Astrocyte (in vitro differentiated cells and primary cell): Measurements from ENCODE around the gene CADM1.

ENCODE experiments used
- EZH2 ChIP-seq: IDR thresholded peaks from 2 replicates; pipeline ENCODE4 v1.6.1; 2012; ENCODE audit warnings: mild to moderate bottlenecking, low read length, inconsistent platforms; ENCODE audit not compliant: insufficient read depth
- TF ChIP-seq, protein P1 (sequence below): IDR thresholded peaks from 2 replicates; pipeline ENCODE4 v1.5.1; 2011; ENCODE audit warnings: low read depth, mild to moderate bottlenecking, inconsistent platforms, low read length, moderate library complexity; ENCODE audit not compliant: insufficient read depth

DNA sequence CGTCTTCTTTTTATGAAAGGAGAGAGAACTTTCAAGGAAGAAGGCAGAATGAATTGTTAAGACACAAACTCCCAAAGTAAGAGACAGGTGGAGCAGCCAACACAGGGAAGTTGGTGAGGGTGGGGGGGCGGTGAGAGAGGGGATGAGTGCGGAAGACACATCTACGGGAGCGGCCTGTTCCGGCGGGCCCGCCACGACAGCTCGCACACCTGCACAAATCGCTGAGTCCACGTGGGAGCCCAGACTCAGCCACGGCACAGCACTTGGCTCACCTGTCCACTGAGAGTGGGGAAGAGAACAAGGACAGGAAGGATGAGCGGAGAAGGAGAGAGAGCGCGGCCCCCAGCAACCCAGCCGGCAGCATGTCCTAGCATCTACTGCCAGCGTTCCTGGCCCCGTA is 331.1 kb downstream of the CADM1 start:
- no peak for TF ChIP-seq EZH2
- TF ChIP-seq, protein P1, sequence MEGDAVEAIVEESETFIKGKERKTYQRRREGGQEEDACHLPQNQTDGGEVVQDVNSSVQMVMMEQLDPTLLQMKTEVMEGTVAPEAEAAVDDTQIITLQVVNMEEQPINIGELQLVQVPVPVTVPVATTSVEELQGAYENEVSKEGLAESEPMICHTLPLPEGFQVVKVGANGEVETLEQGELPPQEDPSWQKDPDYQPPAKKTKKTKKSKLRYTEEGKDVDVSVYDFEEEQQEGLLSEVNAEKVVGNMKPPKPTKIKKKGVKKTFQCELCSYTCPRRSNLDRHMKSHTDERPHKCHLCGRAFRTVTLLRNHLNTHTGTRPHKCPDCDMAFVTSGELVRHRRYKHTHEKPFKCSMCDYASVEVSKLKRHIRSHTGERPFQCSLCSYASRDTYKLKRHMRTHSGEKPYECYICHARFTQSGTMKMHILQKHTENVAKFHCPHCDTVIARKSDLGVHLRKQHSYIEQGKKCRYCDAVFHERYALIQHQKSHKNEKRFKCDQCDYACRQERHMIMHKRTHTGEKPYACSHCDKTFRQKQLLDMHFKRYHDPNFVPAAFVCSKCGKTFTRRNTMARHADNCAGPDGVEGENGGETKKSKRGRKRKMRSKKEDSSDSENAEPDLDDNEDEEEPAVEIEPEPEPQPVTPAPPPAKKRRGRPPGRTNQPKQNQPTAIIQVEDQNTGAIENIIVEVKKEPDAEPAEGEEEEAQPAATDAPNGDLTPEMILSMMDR: no peak
